Measurements from ENCODE around the gene PCP4L1. TPM values are rescaled to one million over a fixed set of nuclear protein-coding genes. Genes with fewer than 3 reads are reported as not detected.

Gene PCP4L1
- total RNA-seq, 1 experiment from 2014 or later = not detected

- H3K36me3 ChIP-seq (ENCODE audit: control insufficient read depth in 1 of 2, insufficient read depth in 2 of 2, low read length in 2 of 2) = peaks cover 40 to 42% of the 10 kb centered on the region in 2 experiments
- no peaks in the 10 kb centered on the region for H3K27me3 ChIP-seq (ENCODE audit: insufficient read depth, low read length)
- intact Hi-C loops (cut with micrococcal nuclease) = no loop called here
- H3K4me3 ChIP-seq (replicated peaks in 1 of 2; ENCODE audit: low read depth in 1 of 2, low read length in 2 of 2) = no peak overlapping the region
- BruUV-seq (replicated peaks) = no TSS peak
- no peak overlapping the region for H3K9ac ChIP-seq (ENCODE audit: low read length)
- no peak overlapping the region for H2AFZ ChIP-seq (ENCODE audit: low read depth, low read length, poor library complexity, severe bottlenecking)
- ATAC-seq (no peak), DNase-seq (ENCODE audit: low read depth, low spot score) (no peak)
- TF ChIP-seq EZH2 (IDR thresholded peaks at IDR 0.05) (no peak), RAD21 (IDR thresholded peaks at IDR 0.05; ENCODE audit: low read depth) (no peak), YY1 (IDR thresholded peaks at IDR 0.05; ENCODE audit: extremely low read depth, insufficient replicate concordance, low read depth, low read length) (no peak), ELF1 (IDR thresholded peaks at IDR 0.05; ENCODE audit: borderline replicate concordance, low read depth) (no peak), EZH2phosphoT487 (IDR thresholded peaks at IDR 0.05; ENCODE audit: borderline replicate concordance) (no peak), EGR1 (IDR thresholded peaks at IDR 0.05; ENCODE audit: low read depth) (no peak), MAX (IDR thresholded peaks at IDR 0.05) (no peak), ZBTB33 (IDR thresholded peaks at IDR 0.05; ENCODE audit: extremely low read depth, insufficient replicate concordance, low read length) (no peak), TCF7L2 (IDR thresholded peaks at IDR 0.05; ENCODE audit: borderline replicate concordance, extremely low read depth, insufficient read depth, insufficient read length) (no peak), JUND (IDR thresholded peaks at IDR 0.05) (no peak), CEBPB (IDR thresholded peaks at IDR 0.05; ENCODE audit: low read depth) (no peak), SRF (IDR thresholded peaks at IDR 0.05; ENCODE audit: low read depth) (no peak), ATF3 (IDR thresholded peaks at IDR 0.05) (no peak), CTCF (IDR thresholded peaks at IDR 0.05 in 2 of 3, conservative IDR thresholded peaks at IDR 0.05 in 1 of 3; ENCODE audit: borderline replicate concordance in 1 of 3, insufficient read depth in 1 of 3, low read depth in 2 of 3, low read length in 2 of 3) (no peak), ZNF274 (IDR thresholded peaks at IDR 0.05; ENCODE audit: low read depth, low read length) (no peak), SP1 (IDR thresholded peaks at IDR 0.05; ENCODE audit: low read depth) (no peak), POLR2AphosphoS5 (IDR thresholded peaks at IDR 0.05; ENCODE audit: low read depth, low read length) (no peak), FOSL1 (IDR thresholded peaks at IDR 0.05; ENCODE audit: low read depth) (no peak), POLR2A (IDR thresholded peaks at IDR 0.05; ENCODE audit: borderline replicate concordance, extremely low read depth, insufficient read depth, insufficient read length) (no peak), SIN3A (IDR thresholded peaks at IDR 0.05; ENCODE audit: low read depth) (no peak)
- no peaks in the 10 kb centered on the region for H3K9me3 ChIP-seq (ENCODE audit: control insufficient read depth in 1 of 2, insufficient read depth in 1 of 2, low read depth in 1 of 2, low read length in 2 of 2)
- no peaks in the 10 kb centered on the region for H3K79me2 ChIP-seq (ENCODE audit: insufficient read depth, low read length)
- ChIA-PET POLR2A (no interaction called here), CTCF (interaction anchor here (1.6 kb wide), 1 partner anchor 77 kb away, joined by 3 read pairs; no protein-coding TSS in a partner anchor), RAD21 (ENCODE audit: low non-redundant PET in 1 of 2, low total read pairs in 2 of 2, uncharacterized antibody in 2 of 2, unreplicated experiment in 2 of 2) (no interaction called here)
- no peaks in the 10 kb centered on the region for H4K20me1 ChIP-seq (ENCODE audit: insufficient read depth)
- peaks cover 0 to 8% of the 10 kb centered on the region in 2 experiments; a peak in 2 of 4 replicates for H3K4me1 ChIP-seq (ENCODE audit: control insufficient read depth in 1 of 2, insufficient read depth in 2 of 2, low read length in 2 of 2)
- H3K27ac ChIP-seq (ENCODE audit: low read depth, low read length) = no peak overlapping the region
- H3K9me2 ChIP-seq (ENCODE audit: insufficient read depth) = no peaks in the 10 kb centered on the region
- H3K4me2 ChIP-seq (ENCODE audit: low read length) = no peak overlapping the region
These were observed 44.2 kb upstream of the PCP4L1 start for GRCh38 chr1:161214369-161214768.

All from HCT116 (cell line).